ENCODE measurements around the gene ZFP91.

The ZFP91 gene

GRCh38 chr11:58578635-58579191 lies at the start of gene ZFP91:
TSS of gene ZFP91 (plus strand) at chr11:58579063. CDS start at chr11:58579282, 219 bp downstream.
- peak; percentile 98 for DNase-seq

DNA sequence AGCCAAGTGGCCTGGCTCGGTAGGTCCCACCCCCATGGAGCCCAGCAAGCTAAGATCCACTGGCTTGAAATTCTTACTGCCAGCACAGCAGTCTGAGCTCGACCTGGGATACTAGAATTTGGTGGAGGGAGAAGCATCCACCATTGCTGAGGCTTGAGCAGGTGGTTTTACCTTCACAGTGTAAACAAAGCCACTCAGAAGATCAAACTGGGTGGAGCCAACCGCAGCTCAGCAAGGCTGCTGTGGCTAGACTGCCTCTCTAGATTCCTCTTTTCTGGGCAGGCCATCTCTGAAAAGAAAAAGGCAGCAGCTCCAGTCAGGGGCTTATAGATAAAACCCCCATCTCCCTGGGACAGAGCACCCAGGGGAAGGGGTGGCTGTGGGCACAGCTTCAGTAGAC lies 48.6 kb upstream of the ZFP91 start:
- peak; percentile 41 for DNase-seq

GRCh38 chr11:58531865-58532341 lies 47.0 kb upstream of the ZFP91 start:
- no peak for DNase-seq

GRCh38 chr11:58546841-58547240 lies 32.0 kb upstream of the ZFP91 start:
- no peak for DNase-seq

- no peak for DNase-seq
These were observed 29.2 kb upstream of the ZFP91 start for GRCh38 chr11:58549644-58550043.

DNA sequence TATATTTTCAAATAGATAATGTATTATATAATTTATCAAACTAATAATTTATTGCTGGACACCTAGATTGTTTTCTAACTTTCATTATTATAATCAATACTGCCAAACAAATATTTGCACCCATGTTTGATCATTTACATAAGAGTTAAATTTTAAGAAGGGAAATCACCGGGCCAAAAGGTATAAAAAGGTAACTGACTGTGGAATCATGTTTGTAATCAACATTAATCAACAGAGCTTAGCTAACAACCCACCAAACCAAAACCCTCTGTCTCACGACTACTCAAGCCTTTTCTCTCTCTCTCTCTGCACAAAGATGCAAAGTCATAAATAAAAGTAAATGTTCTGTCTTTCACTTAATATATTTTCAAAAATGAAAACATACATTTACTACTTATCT lies 18.0 kb upstream of the ZFP91 start:
- DNase-seq: no peak

- no peak for DNase-seq
These were observed 17.3 kb upstream of the ZFP91 start for GRCh38 chr11:58561394-58562098.

DNA sequence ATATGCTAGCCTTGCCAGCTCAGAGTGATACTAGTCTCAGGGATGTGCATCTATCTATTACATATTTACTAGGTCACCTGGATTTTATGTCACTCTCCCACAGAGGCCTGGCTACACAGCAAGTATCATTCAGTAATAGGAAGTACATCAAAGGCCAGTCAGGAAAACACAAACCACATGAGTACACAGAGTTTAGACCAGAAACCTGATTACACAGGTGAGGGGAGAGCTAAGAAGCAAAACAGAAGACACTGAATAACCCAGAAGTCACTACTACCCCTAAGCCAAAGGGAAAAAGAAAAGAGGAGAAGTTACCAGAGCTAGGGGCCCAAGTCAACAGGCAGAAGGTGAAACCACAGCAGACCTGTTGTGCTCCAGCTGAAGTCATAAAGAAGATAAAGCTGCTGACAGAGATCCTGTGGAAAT lies 16.5 kb upstream of the ZFP91 start:
- DNase-seq: no peak

- no peak for DNase-seq
These were observed 14.6 kb upstream of the ZFP91 start for GRCh38 chr11:58564231-58564630.

DNA sequence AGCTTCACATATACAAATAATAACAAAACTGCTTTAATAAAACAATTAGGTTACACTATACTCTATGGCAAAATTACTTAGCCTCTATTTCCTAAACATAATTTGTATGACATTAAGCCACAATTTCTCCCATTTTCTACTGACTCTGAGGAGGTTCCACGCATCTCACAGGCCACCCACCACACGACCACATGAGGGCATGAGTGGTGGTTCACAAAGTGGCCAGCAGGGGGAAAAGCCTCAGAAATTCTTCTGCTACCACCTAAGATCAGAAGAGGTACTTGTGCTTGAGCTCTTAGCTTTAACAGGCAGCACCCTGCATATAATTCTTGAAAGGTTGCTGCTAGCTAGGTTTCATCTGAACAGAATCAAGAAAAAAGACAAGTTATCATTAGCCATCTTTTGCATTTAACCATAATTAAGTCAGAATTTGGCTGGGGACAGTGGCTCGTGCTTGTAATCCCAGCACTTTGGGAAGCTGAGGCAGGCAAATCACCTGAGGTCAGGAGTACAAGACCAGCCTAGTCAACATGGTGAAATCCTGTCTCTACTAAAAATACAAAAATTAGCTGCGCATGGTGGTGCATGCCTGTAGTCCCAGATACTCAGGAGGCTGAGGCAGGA lies 10.9 kb upstream of the ZFP91 start:
- peak; percentile 79 for DNase-seq

DNA sequence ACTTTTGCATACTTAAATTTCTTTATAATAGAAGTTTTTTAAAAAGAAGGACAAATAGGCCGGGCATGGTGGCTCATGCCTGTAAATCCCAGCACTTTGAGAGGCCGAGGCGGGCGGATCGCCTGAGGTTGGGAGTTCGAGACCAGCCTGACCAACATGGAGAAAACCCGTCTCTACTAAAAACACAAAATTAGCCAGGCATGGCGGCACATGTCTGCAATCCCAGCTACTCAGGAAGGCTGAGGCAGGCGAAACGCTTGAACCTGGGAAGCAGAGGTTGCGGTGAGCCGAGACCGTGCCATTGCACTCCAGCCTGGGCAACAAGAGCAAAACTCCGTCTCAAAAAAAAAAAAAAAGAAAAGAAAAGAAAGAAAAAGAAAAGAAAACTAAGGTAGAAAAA lies 6.0 kb upstream of the ZFP91 start:
- peak; percentile 19 for DNase-seq

DNA sequence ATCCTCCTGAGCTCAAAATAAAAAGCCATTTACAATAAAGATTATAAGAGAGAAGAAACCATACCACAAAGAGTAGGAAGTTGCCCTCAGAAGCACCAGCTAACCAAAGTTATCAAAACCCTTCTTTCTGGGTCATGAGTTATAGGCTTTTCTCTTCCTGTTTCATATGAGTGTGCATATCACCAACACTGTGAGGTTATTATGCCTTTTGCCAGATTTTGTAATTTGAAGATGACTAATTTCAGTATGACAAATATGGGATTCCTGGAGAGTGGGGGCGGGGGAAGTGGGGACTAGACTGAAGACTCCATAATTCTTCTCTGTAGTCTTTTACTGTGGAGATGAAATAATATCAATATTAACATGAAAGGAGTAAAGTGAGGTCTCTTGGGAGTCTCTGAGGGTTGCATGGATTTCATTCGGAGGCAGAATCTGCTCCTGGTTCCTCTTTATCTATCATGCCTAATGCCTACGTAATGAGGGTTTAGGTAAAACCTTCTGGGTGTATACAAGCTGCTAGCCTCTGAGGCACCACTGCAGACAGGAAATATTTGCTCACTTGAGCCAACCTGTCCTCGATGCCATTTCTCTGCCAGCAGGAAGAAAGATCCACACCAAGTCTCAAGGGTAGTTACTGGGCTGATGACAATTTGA lies 5.3 kb upstream of the ZFP91 start:
- peak; percentile 63 for DNase-seq

DNA sequence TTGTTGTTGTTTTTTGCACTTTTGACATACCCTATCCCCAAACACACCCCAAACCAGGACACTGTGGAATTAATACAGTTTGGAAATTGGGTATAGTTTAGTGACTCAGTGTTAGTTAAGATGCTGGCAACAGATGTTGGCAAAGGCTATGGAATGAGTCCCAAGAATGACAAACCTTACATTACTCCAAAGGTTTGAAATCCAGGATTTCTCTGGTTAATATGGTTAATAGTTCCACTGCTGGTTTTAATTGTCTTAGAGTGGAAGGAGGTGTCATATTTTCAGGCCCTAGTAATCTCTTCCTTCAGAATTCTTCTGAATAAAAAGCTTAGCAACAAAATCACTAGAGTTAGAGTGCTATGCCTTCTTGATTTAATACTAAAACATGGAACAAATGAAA lies 4.0 kb upstream of the ZFP91 start:
- no peak for DNase-seq

DNA sequence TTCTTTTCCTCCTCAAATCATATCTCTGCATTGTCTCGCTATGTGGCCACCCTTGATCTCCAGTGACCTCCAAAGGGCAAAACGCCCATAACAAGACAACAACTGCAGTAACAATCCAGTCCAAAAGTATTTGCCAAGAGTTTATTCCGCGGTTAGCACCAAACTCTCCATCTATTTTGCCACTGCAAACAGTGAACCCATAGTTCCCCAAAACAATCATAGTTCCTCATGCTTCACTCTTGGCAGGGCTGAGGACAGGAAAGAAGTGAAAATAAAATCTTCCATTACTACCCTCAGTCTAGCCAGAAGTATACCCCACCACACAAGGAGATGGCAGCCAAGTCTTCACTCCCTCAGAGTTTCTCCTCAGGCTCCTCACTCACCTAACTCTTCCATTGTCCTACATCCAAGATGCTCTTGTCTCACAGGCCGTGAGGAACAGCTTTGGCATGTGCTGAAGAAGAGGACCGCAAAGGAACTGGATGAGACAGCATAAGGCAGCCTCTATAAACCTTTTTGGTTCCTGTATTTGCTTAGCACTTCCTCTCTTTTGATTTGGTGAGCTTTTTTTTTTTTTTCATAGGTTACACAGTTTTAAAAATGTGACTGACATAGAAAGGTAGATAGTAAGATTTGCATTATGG lies 3.4 kb upstream of the ZFP91 start, which contains the start of gene LPXN:
Gene LPXN, minus strand, starts transcription at position 480 of the 644 bp plus-strand sequence. Its CDS starts 84 bp downstream, at position 396.
- peak; percentile 74 for DNase-seq

DNA sequence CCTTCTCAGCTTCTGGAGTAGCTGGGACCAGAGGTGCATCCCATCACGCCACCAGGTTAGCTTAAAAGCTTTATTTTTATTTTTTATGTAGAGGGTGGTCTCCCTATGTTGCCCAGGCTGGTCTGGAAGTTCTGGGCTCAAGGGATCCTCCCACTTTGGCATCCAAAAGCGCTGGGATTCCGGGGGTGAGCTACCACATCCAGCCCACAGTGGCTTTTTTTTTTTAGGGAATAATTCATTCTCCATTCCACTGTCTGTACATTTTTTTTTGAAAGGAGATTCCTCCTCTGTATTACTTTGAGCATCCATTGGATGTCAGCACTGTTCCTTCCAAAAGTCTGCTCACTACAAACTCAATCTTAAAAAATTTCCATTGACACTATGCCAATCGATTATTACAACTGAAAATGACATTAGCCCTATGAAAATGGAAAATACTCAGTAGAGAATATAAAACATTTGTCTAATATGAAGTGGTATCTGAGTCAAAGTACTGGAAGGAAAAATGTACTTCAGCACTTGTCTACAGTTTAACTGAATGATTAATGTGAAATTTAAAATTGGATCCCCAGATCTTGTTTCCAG lies 1.9 kb upstream of the ZFP91 start:
- DNase-seq: no peak

DNA sequence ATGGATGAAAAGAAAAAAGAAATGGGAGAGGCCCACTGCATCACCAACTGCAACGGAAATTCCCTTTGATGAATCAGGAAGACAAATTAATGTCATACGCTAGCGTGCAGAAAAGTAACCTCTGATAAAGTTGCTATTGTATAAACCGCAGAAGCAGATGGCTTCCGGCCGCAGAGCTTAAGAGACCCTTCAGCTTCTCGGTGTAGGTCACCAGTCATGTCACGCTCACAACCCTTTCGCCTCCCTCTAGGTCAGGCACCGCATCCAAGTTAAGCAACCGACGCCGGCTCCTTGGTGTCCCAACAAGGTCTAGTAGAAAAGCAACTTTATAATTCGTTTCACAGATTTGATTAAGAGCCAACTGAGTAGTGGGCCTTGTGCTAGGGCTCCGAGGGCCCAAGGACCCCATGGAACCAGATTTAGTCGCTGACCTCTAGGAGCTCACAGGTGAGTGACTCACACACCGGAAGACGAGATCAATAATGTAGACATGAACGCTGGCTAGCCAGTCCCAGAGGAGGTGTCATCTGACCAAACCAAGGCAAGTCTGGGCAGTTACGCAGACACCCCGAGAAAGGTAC lies 1.2 kb upstream of the ZFP91 start:
- peak; percentile 88 for DNase-seq

DNA sequence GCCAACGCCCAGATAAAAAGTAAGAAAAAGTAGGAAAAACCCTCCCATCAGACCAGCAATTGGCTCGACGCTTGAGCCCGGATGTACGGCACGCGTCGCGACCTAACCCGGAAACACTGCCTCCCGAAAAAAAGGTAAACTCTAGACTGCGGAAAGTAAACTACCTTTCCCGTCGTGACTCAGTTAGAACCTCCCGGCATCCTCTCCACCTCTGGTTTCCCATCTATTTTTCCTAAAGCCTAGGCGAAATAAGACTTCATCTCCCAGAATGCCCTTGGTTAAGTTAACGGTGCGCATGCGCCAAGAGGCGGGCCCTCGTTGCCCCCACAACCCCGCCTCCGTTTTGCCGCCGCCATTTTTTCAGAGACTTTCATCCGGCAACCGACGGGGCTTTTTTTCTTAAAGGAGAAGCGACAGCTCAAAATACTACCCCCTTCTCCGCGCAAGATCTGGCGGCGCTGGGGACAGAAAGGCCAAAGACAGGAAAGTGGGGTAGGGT lies 678 bp upstream of the ZFP91 start:
- DNase-seq: peak; percentile 94

GRCh38 chr11:58579192-58580129 lies 598 bp downstream of the ZFP91 start:
- peak; percentile 92 for DNase-seq

- no peak for DNase-seq
These were observed 1.4 kb downstream of the ZFP91 start for GRCh38 chr11:58580311-58580710.

DNA sequence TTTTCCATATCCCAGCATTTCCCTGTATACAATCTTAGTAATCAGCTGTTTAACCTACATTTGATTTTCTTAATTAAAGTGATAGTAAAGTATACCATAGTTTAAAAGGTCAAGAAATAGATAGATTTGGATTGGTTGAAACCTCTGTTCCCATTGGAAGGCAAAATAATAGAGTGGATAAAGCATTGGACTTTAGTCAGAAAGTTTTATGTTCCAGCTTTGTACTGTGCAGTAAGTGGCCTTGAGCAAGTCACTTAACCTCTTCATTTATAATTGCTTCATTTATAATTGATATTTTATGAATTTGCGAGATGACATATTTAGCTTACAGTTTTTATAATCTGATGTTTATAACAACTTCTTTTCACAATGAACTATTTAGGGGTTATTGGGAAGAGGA lies 3.6 kb downstream of the ZFP91 start:
- no peak for DNase-seq

GRCh38 chr11:58586998-58587397 lies 8.1 kb downstream of the ZFP91 start:
- DNase-seq: no peak
